DMS53 (cell line): ENCODE results near the gene HPSE2.

Experiments used
- DNase-seq: peaks from one replicate; lab custom pipeline; 2025; lab: John Stamatoyannopoulos, UW

HPSE2 gene

DNA sequence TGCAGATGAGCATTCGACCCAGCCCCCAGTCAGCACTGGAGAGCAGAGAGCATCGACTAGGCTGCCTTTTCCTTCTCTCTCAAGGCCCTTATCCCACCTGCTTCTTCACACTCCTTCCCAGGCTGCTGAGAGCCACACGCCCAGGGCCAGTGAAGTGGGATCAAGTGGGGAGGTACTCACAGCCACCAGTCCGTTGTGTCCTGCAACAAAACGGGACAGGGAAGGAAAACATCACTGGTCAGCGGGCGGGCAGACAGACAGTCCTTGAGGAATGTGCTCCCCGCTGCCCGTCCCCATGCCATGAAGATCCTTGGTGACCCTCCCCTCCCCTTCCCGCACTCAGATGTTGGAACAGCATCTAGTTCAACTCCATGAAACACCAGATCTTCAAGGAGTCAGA, 824.9 kb downstream of the HPSE2 start:
- no peak for DNase-seq

GRCh38 chr10:98410135-98410743, 825.4 kb downstream of the HPSE2 start:
- DNase-seq = no peak

DNA sequence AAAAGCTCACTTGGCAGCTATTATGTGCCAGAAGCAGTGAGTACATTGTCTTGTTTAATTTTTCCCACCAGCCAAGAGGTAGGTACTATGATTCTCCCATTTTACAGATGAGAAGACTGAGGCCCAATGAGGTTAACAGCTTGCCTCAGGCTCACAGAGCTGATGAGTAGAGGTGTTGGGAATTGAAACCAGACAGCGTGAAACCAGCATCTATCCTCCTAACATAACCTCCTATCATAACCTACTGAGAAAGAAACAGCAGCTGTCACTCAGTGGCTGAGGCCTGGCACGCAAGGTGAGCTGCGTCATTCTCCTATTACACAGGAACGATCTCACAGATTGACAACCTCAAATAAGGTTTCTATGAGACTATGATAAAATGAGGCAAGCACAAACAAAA, 826.9 kb downstream of the HPSE2 start:
- no peak for DNase-seq

- DNase-seq = no peak
These were observed 827.9 kb downstream of the HPSE2 start for GRCh38 chr10:98407744-98408241.
